Measurements from ENCODE around the gene SLMAP. TPM values are rescaled to one million over a fixed set of nuclear protein-coding genes. Genes with fewer than 3 reads are reported as not detected.

Gene SLMAP
- total RNA-seq, 1 experiment from 2014 or later = 49.2 TPM

GRCh38 chr3:57973715-57974477 is 217.8 kb downstream of the SLMAP start:
- POLR2A ChIA-PET = interaction anchor here (0.7 kb wide), 1 partner anchor 31 kb away, joined by 4 read pairs; no protein-coding TSS in a partner anchor
- intact Hi-C loops (cut with micrococcal nuclease; ENCODE audit: unreplicated experiment) (no loop called here), in situ Hi-C loops (cut with HindIII; ENCODE audit: low pct_unique_long_range_greater_than_20kb, low sequenced_read_pairs) (no loop called here)
- no peaks in the 10 kb centered on the region for H3K9me3 ChIP-seq (ENCODE audit: control insufficient read depth, insufficient read depth, low read depth, low read length)
- ATAC-seq (no peak), DNase-seq (ENCODE audit: low read depth, low spot score) (no peak)
- H3K27ac ChIP-seq (ENCODE audit: low read length) = peak overlapping the region; percentile 79
- peaks cover 46% of the 10 kb centered on the region for H3K4me1 ChIP-seq (ENCODE audit: control insufficient read depth, insufficient read depth, low read length)
- no peak for TF ChIP-seq TCF7L2 (IDR thresholded peaks at IDR 0.05; ENCODE audit: low read depth, low read length)
- TF ChIP-seq CTCF (IDR thresholded peaks at IDR 0.05) = no peak
- TF ChIP-seq REST (IDR thresholded peaks at IDR 0.05; ENCODE audit: insufficient read depth in 1 of 2, low read depth in 2 of 2, low read length in 1 of 2) = no peak
- no peak for TF ChIP-seq SIN3A (IDR thresholded peaks at IDR 0.05; ENCODE audit: borderline replicate concordance, insufficient read depth, low read depth, low read length)
- no peak for TF ChIP-seq POLR2AphosphoS5 (IDR thresholded peaks at IDR 0.05; ENCODE audit: low read depth, low read length)
- no peak overlapping the region for H3K4me3 ChIP-seq (ENCODE audit: low read depth in 2 of 2, low read length in 2 of 2)
- BruUV-seq (replicated peaks) = no TSS peak
- CTCF ChIA-PET = interaction anchor here (0.5 kb wide), 1 partner anchor 68 kb away, joined by 5 read pairs; no protein-coding TSS in a partner anchor
- H3K36me3 ChIP-seq (ENCODE audit: control insufficient read depth, insufficient read depth, low read length) = no peaks in the 10 kb centered on the region
- no peaks in the 10 kb centered on the region for H3K27me3 ChIP-seq (ENCODE audit: control insufficient read depth, insufficient read depth, low read length)

GRCh38 chr3:57974796-57975388 is 218.8 kb downstream of the SLMAP start:
- BruUV-seq (replicated peaks) = no TSS peak
- Histone ChIP-seq H3K36me3 (ENCODE audit: control insufficient read depth, insufficient read depth, low read length) (no peaks in the 10 kb centered on the region), H3K27me3 (ENCODE audit: control insufficient read depth, insufficient read depth, low read length) (no peaks in the 10 kb centered on the region), H3K9me3 (ENCODE audit: control insufficient read depth, insufficient read depth, low read depth, low read length) (no peaks in the 10 kb centered on the region), H3K4me1 (ENCODE audit: control insufficient read depth, insufficient read depth, low read length) (peaks cover 43% of the 10 kb centered on the region), H3K4me3 (ENCODE audit: low read depth in 2 of 2, low read length in 2 of 2) (no peak overlapping the region), H3K27ac (ENCODE audit: low read length) (peak overlapping the region; percentile 79)
- intact Hi-C loops (cut with micrococcal nuclease; ENCODE audit: unreplicated experiment) (no loop called here), in situ Hi-C loops (cut with HindIII; ENCODE audit: low pct_unique_long_range_greater_than_20kb, low sequenced_read_pairs) (no loop called here)
- TF ChIP-seq CTCF (IDR thresholded peaks at IDR 0.05) (no peak), POLR2AphosphoS5 (IDR thresholded peaks at IDR 0.05; ENCODE audit: low read depth, low read length) (no peak), REST (IDR thresholded peaks at IDR 0.05; ENCODE audit: insufficient read depth in 1 of 2, low read depth in 2 of 2, low read length in 1 of 2) (no peak)
- ATAC-seq (peak; percentile 65), DNase-seq (ENCODE audit: low read depth, low spot score) (peak; percentile 82)
- ChIA-PET CTCF (no interaction called here), POLR2A (no interaction called here)
